ENCODE results near the gene SLC10A3.

DNA sequence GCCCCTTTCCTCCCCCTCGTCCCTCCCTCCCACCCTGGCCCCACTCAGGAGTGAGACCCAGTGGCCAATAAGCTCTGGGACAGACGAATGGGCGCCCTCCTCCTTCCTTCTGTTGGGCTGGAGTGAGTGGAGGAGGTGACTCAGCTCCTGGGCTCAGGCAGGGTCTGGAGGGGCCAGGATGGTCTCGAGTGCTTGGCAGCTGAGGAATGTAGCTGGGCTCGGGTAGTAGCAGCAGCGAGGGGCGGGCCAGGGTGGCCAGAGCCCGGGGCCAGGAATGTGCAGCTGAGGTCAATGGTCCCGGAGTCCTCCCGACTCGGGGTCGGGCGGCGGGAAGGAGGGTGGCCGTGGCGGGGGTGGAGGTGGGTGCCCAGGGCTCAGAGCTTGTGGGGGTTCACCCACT, 41.2 kb upstream of the SLC10A3 start:
- TF ChIP-seq, protein P1, sequence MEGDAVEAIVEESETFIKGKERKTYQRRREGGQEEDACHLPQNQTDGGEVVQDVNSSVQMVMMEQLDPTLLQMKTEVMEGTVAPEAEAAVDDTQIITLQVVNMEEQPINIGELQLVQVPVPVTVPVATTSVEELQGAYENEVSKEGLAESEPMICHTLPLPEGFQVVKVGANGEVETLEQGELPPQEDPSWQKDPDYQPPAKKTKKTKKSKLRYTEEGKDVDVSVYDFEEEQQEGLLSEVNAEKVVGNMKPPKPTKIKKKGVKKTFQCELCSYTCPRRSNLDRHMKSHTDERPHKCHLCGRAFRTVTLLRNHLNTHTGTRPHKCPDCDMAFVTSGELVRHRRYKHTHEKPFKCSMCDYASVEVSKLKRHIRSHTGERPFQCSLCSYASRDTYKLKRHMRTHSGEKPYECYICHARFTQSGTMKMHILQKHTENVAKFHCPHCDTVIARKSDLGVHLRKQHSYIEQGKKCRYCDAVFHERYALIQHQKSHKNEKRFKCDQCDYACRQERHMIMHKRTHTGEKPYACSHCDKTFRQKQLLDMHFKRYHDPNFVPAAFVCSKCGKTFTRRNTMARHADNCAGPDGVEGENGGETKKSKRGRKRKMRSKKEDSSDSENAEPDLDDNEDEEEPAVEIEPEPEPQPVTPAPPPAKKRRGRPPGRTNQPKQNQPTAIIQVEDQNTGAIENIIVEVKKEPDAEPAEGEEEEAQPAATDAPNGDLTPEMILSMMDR (IDR thresholded peaks at IDR 0.05), result no peak
- TF ChIP-seq POLR2A (IDR thresholded peaks at IDR 0.05), result no peak
